Measurements from ENCODE around the gene SP3. TPM values are rescaled to one million over a fixed set of nuclear protein-coding genes. Genes with fewer than 3 reads are reported as not detected.
A peak's percentile ranks its signal among the peaks of the same experiment; 100 is the strongest.

Gene SP3
- total and polyA plus RNA-seq, 9 of the 15 experiments (the other 6 are each of a cell fraction or from before 2014, with no cell fraction given): 12.0 to 106 (median 74.9) TPM

DNA sequence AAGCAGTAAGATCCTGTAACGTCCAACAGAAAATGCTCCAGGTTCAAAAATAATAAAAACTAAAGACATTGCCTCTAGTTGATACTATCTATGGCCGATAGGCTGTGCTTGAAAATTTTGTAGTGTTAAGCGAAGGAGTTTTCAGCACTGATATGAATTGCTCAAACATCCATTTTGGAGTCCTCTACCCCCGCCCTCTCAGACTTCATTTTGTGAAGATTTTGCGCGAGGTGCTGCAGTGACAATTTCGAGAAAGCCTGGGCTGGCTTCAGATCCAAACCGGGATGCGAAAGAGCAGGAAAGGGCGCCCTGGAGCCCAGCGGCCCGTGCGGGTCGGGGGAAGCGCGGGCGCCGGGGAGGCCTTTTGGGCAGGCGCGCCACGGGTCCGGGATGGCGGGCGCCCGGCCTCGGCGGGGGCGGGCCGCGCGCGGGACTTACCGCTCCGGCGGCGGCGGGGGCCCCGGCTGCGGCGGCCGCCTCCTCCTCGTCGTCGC, 1.8 kb downstream of the SP3 start (continued):
- TF ChIP-seq CC2D1A (IDR thresholded peaks at IDR 0.05) (no peak), ZBTB17 (CRISPR knock-in tag; IDR thresholded peaks at IDR 0.05) (0 out of 2 replicates have a peak, but pooled peaks have one; percentile 17), BDP1 (IDR thresholded peaks at IDR 0.05; ENCODE audit: insufficient read depth, insufficient read length) (no peak), FOXO4 (CRISPR knock-in tag; IDR thresholded peaks at IDR 0.05) (no peak), ZNF583 (CRISPR knock-in tag; IDR thresholded peaks at IDR 0.05) (0 out of 2 replicates have a peak, but pooled peaks have one; percentile 45), ZBTB9 (CRISPR knock-in tag; IDR thresholded peaks at IDR 0.05) (0 out of 2 replicates have a peak, but pooled peaks have one; percentile 40), KDM2B (CRISPR knock-in tag; IDR thresholded peaks at IDR 0.05) (0 out of 2 replicates have a peak, but pooled peaks have one; percentile 42), ERF (CRISPR knock-in tag; IDR thresholded peaks at IDR 0.05) (peak; percentile 53; the same call in 1 of the 2 replicates), ZNF41 (CRISPR knock-in tag; conservative IDR thresholded peaks at IDR 0.05) (0 out of 2 replicates have a peak, but pooled peaks have one; percentile 13), ZNF561 (CRISPR knock-in tag; conservative IDR thresholded peaks at IDR 0.05) (0 out of 2 replicates have a peak, but pooled peaks have one; percentile 73), TEAD1 (CRISPR knock-in tag; IDR thresholded peaks at IDR 0.05) (peak in 1 of 2 experiments; percentile 51; a peak in 2 of 4 replicates), ZNF589 (CRISPR knock-in tag; IDR thresholded peaks at IDR 0.05; ENCODE audit: low read depth) (0 out of 2 replicates have a peak, but pooled peaks have one; percentile 19)
- TF ChIP-seq, protein P1, sequence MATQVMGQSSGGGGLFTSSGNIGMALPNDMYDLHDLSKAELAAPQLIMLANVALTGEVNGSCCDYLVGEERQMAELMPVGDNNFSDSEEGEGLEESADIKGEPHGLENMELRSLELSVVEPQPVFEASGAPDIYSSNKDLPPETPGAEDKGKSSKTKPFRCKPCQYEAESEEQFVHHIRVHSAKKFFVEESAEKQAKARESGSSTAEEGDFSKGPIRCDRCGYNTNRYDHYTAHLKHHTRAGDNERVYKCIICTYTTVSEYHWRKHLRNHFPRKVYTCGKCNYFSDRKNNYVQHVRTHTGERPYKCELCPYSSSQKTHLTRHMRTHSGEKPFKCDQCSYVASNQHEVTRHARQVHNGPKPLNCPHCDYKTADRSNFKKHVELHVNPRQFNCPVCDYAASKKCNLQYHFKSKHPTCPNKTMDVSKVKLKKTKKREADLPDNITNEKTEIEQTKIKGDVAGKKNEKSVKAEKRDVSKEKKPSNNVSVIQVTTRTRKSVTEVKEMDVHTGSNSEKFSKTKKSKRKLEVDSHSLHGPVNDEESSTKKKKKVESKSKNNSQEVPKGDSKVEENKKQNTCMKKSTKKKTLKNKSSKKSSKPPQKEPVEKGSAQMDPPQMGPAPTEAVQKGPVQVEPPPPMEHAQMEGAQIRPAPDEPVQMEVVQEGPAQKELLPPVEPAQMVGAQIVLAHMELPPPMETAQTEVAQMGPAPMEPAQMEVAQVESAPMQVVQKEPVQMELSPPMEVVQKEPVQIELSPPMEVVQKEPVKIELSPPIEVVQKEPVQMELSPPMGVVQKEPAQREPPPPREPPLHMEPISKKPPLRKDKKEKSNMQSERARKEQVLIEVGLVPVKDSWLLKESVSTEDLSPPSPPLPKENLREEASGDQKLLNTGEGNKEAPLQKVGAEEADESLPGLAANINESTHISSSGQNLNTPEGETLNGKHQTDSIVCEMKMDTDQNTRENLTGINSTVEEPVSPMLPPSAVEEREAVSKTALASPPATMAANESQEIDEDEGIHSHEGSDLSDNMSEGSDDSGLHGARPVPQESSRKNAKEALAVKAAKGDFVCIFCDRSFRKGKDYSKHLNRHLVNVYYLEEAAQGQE (IDR thresholded peaks at IDR 0.05; ENCODE audit: borderline replicate concordance): no peak
- TF ChIP-seq, protein P1 (CRISPR knock-in tag; IDR thresholded peaks at IDR 0.05; ENCODE audit: low read depth): no peak
- TF ChIP-seq, protein P2, sequence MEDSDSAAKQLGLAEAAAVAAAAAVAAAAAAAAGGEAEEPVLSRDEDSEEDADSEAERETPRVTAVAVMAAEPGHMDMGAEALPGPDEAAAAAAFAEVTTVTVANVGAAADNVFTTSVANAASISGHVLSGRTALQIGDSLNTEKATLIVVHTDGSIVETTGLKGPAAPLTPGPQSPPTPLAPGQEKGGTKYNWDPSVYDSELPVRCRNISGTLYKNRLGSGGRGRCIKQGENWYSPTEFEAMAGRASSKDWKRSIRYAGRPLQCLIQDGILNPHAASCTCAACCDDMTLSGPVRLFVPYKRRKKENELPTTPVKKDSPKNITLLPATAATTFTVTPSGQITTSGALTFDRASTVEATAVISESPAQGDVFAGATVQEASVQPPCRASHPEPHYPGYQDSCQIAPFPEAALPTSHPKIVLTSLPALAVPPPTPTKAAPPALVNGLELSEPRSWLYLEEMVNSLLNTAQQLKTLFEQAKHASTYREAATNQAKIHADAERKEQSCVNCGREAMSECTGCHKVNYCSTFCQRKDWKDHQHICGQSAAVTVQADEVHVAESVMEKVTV (CRISPR knock-in tag; IDR thresholded peaks at IDR 0.05): 0 out of 2 replicates have a peak, but pooled peaks have one; percentile 19

Measured in K562 (cell line).